Natural killer cell (primary cell): ENCODE results near the gene ZNF341. TPM values are rescaled to one million over a fixed set of nuclear protein-coding genes. Genes with fewer than 3 reads are reported as not detected.

Experiments used
- ATAC-seq, 3 donors: fragments of 150-1000 bp in 2 of 3; fragments of 200-7000 bp in 1 of 3; cut with Tn5 transposase; 1 replicate in 1 of 3; 2 replicates in 2 of 3; pipeline ENCODE4 v1.10.0; 2021; ENCODE audit warnings: mild to moderate bottlenecking in 2 of 3, moderate library complexity in 2 of 3
- DNase-seq, 2 donors: peaks; one replicate each; pipeline versions ENCODE4 v3.0.0 to v3.0.0-alpha.2; 2013 to 2021; ENCODE audit warnings: mixed read lengths in 1 of 2
- H3K27ac ChIP-seq: one replicate; pipeline ENCODE4 v1.5.1; 2013; ENCODE audit warnings: mild to moderate bottlenecking, low read length
- H3K27me3 ChIP-seq: one replicate; pipeline ENCODE4 v1.6.1; 2013; ENCODE audit warnings: low read length; ENCODE audit not compliant: control insufficient read depth, insufficient read depth
- H3K36me3 ChIP-seq: one replicate; pipeline ENCODE4 v1.6.1; 2013; ENCODE audit warnings: low read length; ENCODE audit not compliant: control insufficient read depth, insufficient read depth
- H3K4me1 ChIP-seq: one replicate; pipeline ENCODE4 v1.6.1; 2013; ENCODE audit warnings: low read length; ENCODE audit not compliant: control insufficient read depth, insufficient read depth
- H3K4me3 ChIP-seq: one replicate; pipeline ENCODE4 v1.5.1; 2013; ENCODE audit warnings: low read length
- H3K9me3 ChIP-seq: one replicate; pipeline ENCODE4 v1.6.1; 2013; ENCODE audit warnings: low read length; ENCODE audit not compliant: control insufficient read depth, insufficient read depth
- H3K27ac Mint-ChIP-seq, 2 donors: one replicate each; pipeline ENCODE4 v1.8.0; 2022; ENCODE audit warnings: mild to moderate bottlenecking in 2 of 2, mixed read lengths in 2 of 2, moderate library complexity in 1 of 2
- H3K27me3 Mint-ChIP-seq, 2 donors: one replicate each; pipeline ENCODE4 v1.8.0; 2022; ENCODE audit warnings: low read depth in 2 of 2, mixed read lengths in 2 of 2
- H3K36me3 Mint-ChIP-seq: one replicate; pipeline ENCODE4 v1.8.0; 2022; ENCODE audit warnings: mixed read lengths
- H3K4me1 Mint-ChIP-seq, 2 donors: one replicate each; pipeline ENCODE4 v1.8.0; 2022; ENCODE audit warnings: mixed read lengths in 2 of 2
- H3K4me3 Mint-ChIP-seq: one replicate; pipeline ENCODE4 v1.8.0; 2022; ENCODE audit warnings: mild to moderate bottlenecking, moderate library complexity, mixed read lengths
- H3K9me3 Mint-ChIP-seq, 2 donors: one replicate each; pipeline ENCODE4 v1.8.0; 2022; ENCODE audit warnings: mixed read lengths in 2 of 2
- CTCF ChIP-seq: fragments of 200-600 bp; IDR thresholded peaks from one replicate; pipeline ENCODE4 v1.8.0; 2022; ENCODE audit warnings: antibody characterized with exemption
- WGBS: methylation state at CpG from one replicate; pipeline ENCODE4 v1.1.7; 2013; ENCODE audit warnings: missing lambda C conversion rate; ENCODE audit not compliant: insufficient coverage; 5-methylcytosine and 5-hydroxymethylcytosine counted together
- intact Hi-C: fragments of 100-400 bp; cut with micrococcal nuclease; formaldehyde crosslinking; loops from one replicate; pipeline ENCODE4 v1.14.2; 2022
- total RNA-seq, 4 donors: library from RNA; stranded (reverse); fragments of 120-200 nt in 1 of 4; gene quantifications; one replicate each; pipeline versions ENCODE4 v1.2.3 to v1.2.4, GENCODE V29; 2013 to 2022

Gene ZNF341
- total RNA-seq, 3 donors from 2014 or later (not counting 1 experiment from before 2014, with no cell fraction given), result 3.6 to 5.1 (median 4.3) TPM

- H3K27ac Mint-ChIP-seq, result no peak overlapping the region
- Histone ChIP-seq H3K27ac (no peak overlapping the region), H3K4me3 (no peak overlapping the region), H3K4me1 (no peaks in the 10 kb centered on the region), H3K36me3 (peaks cover 23% of the 10 kb centered on the region), H3K27me3 (no peaks in the 10 kb centered on the region), H3K9me3 (no peaks in the 10 kb centered on the region)
- H3K27me3 Mint-ChIP-seq, result no peaks in the 10 kb centered on the region
- intact Hi-C loops, result no loop called here
- no peaks in the 10 kb centered on the region for H3K4me1 Mint-ChIP-seq
- no peaks in the 10 kb centered on the region for H3K36me3 Mint-ChIP-seq
- ATAC-seq (no peak), DNase-seq (no peak)
- H3K4me3 Mint-ChIP-seq, result no peak overlapping the region
- no peak for TF ChIP-seq CTCF
- 98% methylated on average over 10 of the region's 10 CpGs for WGBS
- no peaks in the 10 kb centered on the region for H3K9me3 Mint-ChIP-seq
These were observed 25.2 kb downstream of the ZNF341 start for GRCh38 chr20:33757046-33757445.

- H3K36me3 ChIP-seq, result peaks cover 23% of the 10 kb centered on the region
- intact Hi-C loops, result no loop called here
- no peaks in the 10 kb centered on the region for H3K9me3 ChIP-seq
- H3K4me3 ChIP-seq, result no peak overlapping the region
- ATAC-seq, result no peak
- no peak for DNase-seq
- H3K4me1 ChIP-seq, result no peaks in the 10 kb centered on the region
- WGBS, result 100% methylated on average over 1 of the region's 1 CpG
- no peak overlapping the region for H3K27ac ChIP-seq
- no peak overlapping the region for H3K27ac Mint-ChIP-seq
- no peak for TF ChIP-seq CTCF
- no peaks in the 10 kb centered on the region for H3K27me3 ChIP-seq
- H3K36me3 Mint-ChIP-seq, result no peaks in the 10 kb centered on the region
- no peaks in the 10 kb centered on the region for H3K9me3 Mint-ChIP-seq
- no peaks in the 10 kb centered on the region for H3K4me1 Mint-ChIP-seq
- no peaks in the 10 kb centered on the region for H3K27me3 Mint-ChIP-seq
- no peak overlapping the region for H3K4me3 Mint-ChIP-seq
These were observed 25.7 kb downstream of the ZNF341 start for GRCh38 chr20:33757458-33757857.

DNA sequence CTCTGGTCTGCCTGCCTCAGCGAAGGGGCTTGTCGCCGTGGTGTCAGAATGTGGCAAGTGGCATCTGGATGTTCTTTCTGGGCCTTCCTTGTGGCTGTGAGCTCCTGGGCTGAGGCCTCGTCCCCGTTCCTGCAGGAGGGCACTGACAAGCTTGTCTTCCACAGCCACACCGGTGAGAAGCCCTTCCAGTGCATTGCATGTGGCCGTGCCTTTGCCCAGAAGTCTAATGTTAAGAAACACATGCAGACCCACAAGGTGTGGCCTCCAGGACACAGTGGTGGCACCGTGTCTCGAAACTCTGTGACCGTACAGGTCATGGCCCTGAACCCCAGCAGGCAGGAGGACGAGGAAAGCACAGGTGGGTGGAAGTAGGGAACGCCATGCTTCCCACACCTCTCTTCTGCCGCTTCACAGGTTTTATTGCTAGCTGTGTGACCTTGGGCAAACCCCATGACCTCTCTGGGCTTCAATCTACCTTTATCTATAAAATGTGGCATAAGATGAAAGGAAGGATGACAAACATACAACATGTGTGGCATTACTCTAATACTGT is 30.0 kb downstream of the ZNF341 start:
- Histone ChIP-seq H3K4me1 (no peaks in the 10 kb centered on the region), H3K9me3 (no peaks in the 10 kb centered on the region), H3K27ac (no peak overlapping the region), H3K4me3 (no peak overlapping the region), H3K27me3 (no peaks in the 10 kb centered on the region), H3K36me3 (peaks cover 16% of the 10 kb centered on the region)
- Mint-ChIP-seq H3K4me3 (no peak overlapping the region), H3K27ac (no peak overlapping the region), H3K27me3 (no peaks in the 10 kb centered on the region), H3K4me1 (no peaks in the 10 kb centered on the region), H3K36me3 (no peaks in the 10 kb centered on the region), H3K9me3 (no peaks in the 10 kb centered on the region)
- intact Hi-C loops, result no loop called here
- WGBS, result 95% methylated on average over 12 of the region's 13 CpGs
- ATAC-seq, result no peak
- TF ChIP-seq CTCF, result no peak
- DNase-seq, result no peak

- no peaks in the 10 kb centered on the region for H3K36me3 Mint-ChIP-seq
- H3K4me1 Mint-ChIP-seq, result no peaks in the 10 kb centered on the region
- no peaks in the 10 kb centered on the region for H3K9me3 Mint-ChIP-seq
- no peak for TF ChIP-seq CTCF
- WGBS, result 84% methylated on average over 2 of the region's 2 CpGs
- ATAC-seq (no peak), DNase-seq (no peak)
- H3K9me3 ChIP-seq, result no peaks in the 10 kb centered on the region
- H3K4me1 ChIP-seq, result no peaks in the 10 kb centered on the region
- intact Hi-C loops, result no loop called here
- H3K27me3 Mint-ChIP-seq, result no peaks in the 10 kb centered on the region
- peaks cover 12% of the 10 kb centered on the region for H3K36me3 ChIP-seq
- no peak overlapping the region for H3K27ac ChIP-seq
- no peak overlapping the region for H3K4me3 ChIP-seq
- H3K27me3 ChIP-seq, result no peaks in the 10 kb centered on the region
- no peak overlapping the region for H3K27ac Mint-ChIP-seq
- no peak overlapping the region for H3K4me3 Mint-ChIP-seq
These were observed 33.3 kb downstream of the ZNF341 start for GRCh38 chr20:33765099-33765498.
